Measurements from ENCODE around the gene PRR16.

Gene PRR16

DNA sequence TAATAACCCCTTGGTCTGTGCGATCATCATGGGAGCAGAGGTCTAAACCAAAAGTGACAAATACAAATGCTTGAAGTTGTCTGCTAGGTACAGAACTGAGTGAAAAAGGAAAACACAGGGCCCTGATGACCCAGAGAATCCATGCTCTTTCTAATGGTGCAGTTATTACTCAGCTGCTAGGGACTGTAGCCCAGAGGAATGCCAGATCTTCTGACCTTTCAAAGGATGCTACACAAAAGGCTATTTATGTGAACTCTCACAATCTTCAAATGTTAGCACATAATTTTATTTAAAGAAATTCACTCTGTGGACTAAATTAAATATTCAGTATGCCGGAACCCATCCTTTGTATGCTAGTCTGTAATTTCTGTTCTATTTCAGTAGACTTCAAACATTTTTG, 79.9 kb downstream of the PRR16 start:
- TF ChIP-seq POLR2A (IDR thresholded peaks at IDR 0.05; ENCODE audit: low read length) (no peak), GATA1 (IDR thresholded peaks at IDR 0.05; ENCODE audit: low read depth, low read length) (no peak)
- DNase-seq = no peak

- no peak for DNase-seq
- TF ChIP-seq POLR2A (IDR thresholded peaks at IDR 0.05; ENCODE audit: low read length) (no peak), GATA1 (IDR thresholded peaks at IDR 0.05; ENCODE audit: low read depth, low read length) (no peak)
Measured at GRCh38 chr5:120545007-120545406, 80.9 kb downstream of the PRR16 start.

- no peak for DNase-seq
- no peak for TF ChIP-seq POLR2A (IDR thresholded peaks at IDR 0.05; ENCODE audit: low read length)
- TF ChIP-seq GATA1 (IDR thresholded peaks at IDR 0.05; ENCODE audit: low read depth, low read length) = no peak
Measured at GRCh38 chr5:120545951-120546350, 81.9 kb downstream of the PRR16 start.

DNA sequence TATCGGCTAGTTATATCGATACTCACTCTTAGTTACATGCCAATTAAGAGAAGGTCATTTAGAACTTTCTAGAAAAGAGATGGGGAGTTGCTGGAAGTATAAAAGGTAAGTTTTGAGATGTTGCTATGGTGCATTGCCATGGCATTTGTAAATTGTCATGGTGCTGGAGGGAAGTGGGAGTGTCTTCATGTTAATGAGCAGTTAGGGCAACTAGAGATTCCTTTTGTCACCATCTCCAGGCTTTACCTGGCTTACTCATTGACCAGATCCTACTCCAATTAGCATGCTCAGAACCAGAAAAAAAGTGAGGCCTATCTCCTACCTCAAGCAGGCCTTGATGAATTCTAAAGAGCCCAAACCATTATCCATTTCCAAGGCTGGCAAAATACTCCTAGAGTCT, 82.8 kb downstream of the PRR16 start:
- no peak for TF ChIP-seq POLR2A (IDR thresholded peaks at IDR 0.05; ENCODE audit: low read length)
- TF ChIP-seq GATA1 (IDR thresholded peaks at IDR 0.05; ENCODE audit: low read depth, low read length) = no peak
- DNase-seq = no peak

DNA sequence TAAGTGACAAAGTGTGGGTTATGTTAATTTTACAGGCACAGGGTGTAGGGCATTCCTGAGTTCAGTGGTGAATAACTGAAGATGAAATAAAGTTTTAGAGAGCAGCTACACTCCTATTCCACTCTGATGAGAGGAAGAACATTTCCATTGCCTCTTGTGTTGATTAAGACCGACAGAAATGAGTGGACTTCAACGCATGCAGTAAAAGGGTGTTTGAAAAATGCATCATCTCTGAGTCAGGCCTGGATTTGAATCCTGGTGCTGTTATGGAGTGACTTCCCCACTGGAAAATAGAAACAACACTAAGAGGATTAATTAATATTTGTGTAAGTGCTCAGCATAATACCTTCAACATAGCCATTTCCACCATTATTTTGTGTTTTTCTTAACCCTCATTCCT, 86.3 kb downstream of the PRR16 start:
- no peak for DNase-seq
- no peak for TF ChIP-seq POLR2A (IDR thresholded peaks at IDR 0.05; ENCODE audit: low read length)
- TF ChIP-seq GATA1 (IDR thresholded peaks at IDR 0.05; ENCODE audit: low read depth, low read length) = no peak

- DNase-seq = no peak
- TF ChIP-seq POLR2A (IDR thresholded peaks at IDR 0.05; ENCODE audit: low read length) (no peak), GATA1 (IDR thresholded peaks at IDR 0.05; ENCODE audit: low read depth, low read length) (no peak)
Measured at GRCh38 chr5:120552638-120553037, 88.5 kb downstream of the PRR16 start.

DNA sequence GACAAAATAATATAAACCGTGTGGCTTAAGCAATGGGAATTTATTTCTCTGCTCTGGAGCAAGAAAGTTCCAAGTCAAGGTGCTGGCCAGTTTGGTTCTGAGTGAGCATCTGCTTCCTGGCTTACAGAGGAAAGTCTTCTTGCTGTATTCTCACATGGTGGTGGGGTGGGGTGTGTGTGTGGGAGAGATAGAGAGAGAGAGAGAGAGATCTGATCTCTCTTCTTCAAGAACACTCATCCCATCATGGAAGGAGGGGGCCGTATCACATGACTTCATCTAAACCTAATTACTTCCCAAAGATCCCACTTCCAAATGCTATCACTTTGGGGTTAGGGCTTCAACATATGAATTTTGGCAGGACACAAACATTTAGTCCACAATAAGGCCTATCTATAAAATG, 91.2 kb downstream of the PRR16 start:
- TF ChIP-seq POLR2A (IDR thresholded peaks at IDR 0.05; ENCODE audit: low read length) (no peak), GATA1 (IDR thresholded peaks at IDR 0.05; ENCODE audit: low read depth, low read length) (no peak)
- DNase-seq = peak in 1 of 2 experiments; percentile 13

- TF ChIP-seq POLR2A (IDR thresholded peaks at IDR 0.05; ENCODE audit: low read length) = no peak
- TF ChIP-seq GATA1 (IDR thresholded peaks at IDR 0.05; ENCODE audit: low read depth, low read length) = no peak
- no peak for DNase-seq
Measured at GRCh38 chr5:120564013-120564412, 99.9 kb downstream of the PRR16 start.

DNA sequence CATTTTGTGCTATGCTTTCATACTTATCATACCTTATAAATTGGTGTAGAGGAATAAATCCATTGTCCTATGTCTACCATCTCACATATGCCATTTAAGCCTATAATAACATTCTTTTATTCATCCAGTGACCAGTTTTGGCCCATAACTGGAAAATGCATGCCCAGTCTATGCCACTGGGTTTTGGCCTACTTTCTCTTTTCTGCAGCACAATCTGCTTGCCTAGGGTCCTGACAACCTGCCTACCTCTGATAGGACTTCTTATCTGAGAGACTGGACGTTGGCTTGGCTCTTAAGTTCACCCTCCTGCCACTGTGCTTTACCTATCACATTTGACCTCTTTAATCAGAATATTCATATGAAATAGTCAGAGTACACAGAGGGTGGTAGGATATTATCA, 103.0 kb downstream of the PRR16 start:
- peak in 1 of 2 experiments; percentile 2 for DNase-seq
- TF ChIP-seq POLR2A (IDR thresholded peaks at IDR 0.05; ENCODE audit: low read length) = no peak
- TF ChIP-seq GATA1 (IDR thresholded peaks at IDR 0.05; ENCODE audit: low read depth, low read length) = no peak

DNA sequence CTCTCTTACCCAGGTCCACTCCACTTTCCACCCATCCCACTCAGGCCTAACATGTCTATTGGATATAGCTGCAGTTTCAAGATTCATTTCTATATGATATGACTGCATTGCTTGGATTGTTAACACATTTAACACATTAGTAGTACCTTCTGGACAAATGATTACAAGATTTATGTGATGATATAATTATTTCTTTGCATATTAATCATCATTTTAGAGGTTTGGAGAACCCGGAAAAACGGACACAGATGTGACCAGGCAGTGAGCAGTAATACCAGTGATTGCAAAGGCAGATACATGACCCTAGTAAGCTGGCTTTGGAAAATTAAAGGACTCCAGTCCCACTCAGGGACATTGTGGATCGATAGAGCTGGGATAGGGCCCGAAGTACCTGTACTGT, 103.8 kb downstream of the PRR16 start:
- DNase-seq = no peak
- TF ChIP-seq POLR2A (IDR thresholded peaks at IDR 0.05; ENCODE audit: low read length) (no peak), GATA1 (IDR thresholded peaks at IDR 0.05; ENCODE audit: low read depth, low read length) (no peak)

DNA sequence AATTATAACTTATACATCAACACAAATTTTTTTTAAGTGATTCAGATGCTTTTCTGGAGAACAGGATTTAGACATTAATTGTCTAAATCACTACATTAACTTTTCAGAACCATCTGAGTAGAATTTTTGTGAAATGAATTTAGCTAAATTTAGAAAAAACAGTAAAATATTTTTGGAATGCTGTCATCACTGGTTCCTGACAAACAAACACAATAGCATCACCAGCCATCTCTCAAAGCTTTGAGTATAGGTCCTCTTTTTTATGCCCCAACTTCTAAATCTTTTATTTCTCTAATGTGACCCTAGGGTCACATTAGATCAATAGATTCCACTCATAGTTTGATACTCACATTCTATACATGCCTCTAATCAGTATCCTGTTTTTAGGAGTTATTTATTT, 104.6 kb downstream of the PRR16 start:
- TF ChIP-seq POLR2A (IDR thresholded peaks at IDR 0.05; ENCODE audit: low read length) (no peak), GATA1 (IDR thresholded peaks at IDR 0.05; ENCODE audit: low read depth, low read length) (no peak)
- no peak for DNase-seq

DNA sequence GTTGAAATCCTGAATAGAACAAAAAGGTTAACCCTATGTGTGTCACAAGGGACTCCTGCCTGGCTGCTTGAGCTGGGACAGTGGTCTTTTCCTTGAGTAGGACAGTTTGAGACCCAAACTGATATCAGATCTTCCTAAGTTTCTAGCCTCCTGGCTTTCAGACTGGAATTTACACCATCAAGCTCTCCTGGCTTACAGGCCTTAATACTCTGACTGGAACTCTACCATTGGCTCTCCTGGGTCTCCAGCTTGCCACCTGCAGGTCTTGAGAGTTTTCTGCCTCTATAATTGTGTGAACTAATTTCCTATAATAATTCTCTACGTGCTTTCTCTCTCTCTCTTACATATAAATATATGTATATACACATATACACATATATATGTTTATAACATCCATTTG, 112.5 kb downstream of the PRR16 start:
- TF ChIP-seq POLR2A (IDR thresholded peaks at IDR 0.05; ENCODE audit: low read length) (no peak), GATA1 (IDR thresholded peaks at IDR 0.05; ENCODE audit: low read depth, low read length) (no peak)

GRCh38 chr5:120582635-120583034, 118.5 kb downstream of the PRR16 start:
- no peak for DNase-seq
- no peak for TF ChIP-seq POLR2A (IDR thresholded peaks at IDR 0.05; ENCODE audit: low read length)
- no peak for TF ChIP-seq GATA1 (IDR thresholded peaks at IDR 0.05; ENCODE audit: low read depth, low read length)

More for the DNA sequence above, 112.5 kb downstream of the PRR16 start:
- no peak for DNase-seq

DNA sequence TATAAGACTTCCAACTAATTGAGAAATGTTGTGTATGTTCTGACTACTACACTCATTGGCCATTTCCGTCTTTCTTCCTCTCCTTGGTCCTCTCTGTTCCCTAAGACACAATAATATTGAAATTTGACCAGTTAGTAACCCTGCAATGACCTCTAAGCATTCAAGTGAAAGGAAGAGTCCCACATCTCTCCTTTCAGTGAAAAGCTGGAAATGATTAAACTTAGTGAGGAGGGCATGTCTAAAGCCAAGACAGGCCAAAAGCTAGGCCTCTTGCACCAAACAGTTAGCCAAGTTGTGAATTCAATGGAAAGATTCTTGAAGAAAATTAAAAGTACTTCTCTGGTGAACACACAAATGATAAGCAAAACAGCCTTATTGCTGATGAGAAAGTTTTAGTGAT, 122.5 kb downstream of the PRR16 start:
- DNase-seq = no peak
- TF ChIP-seq POLR2A (IDR thresholded peaks at IDR 0.05; ENCODE audit: low read length) = no peak
- no peak for TF ChIP-seq GATA1 (IDR thresholded peaks at IDR 0.05; ENCODE audit: low read depth, low read length)

- TF ChIP-seq GATA1 (IDR thresholded peaks at IDR 0.05; ENCODE audit: low read depth, low read length) (no peak), POLR2A (IDR thresholded peaks at IDR 0.05; ENCODE audit: low read length) (no peak)
Measured at GRCh38 chr5:120591911-120592310, 127.8 kb downstream of the PRR16 start.

GRCh38 chr5:120599576-120599975, 135.5 kb downstream of the PRR16 start:
- TF ChIP-seq GATA1 (IDR thresholded peaks at IDR 0.05; ENCODE audit: low read depth, low read length) = no peak
- TF ChIP-seq POLR2A (IDR thresholded peaks at IDR 0.05; ENCODE audit: low read length) = no peak
- DNase-seq = no peak

More at GRCh38 chr5:120591911-120592310, 127.8 kb downstream of the PRR16 start:
- DNase-seq = no peak
